ENCODE data around the gene KCNK10. TPM values are rescaled to one million over a fixed set of nuclear protein-coding genes. Genes with fewer than 3 reads are reported as not detected.

KCNK10 gene
- total and polyA plus RNA-seq, 10 donors, result 0.03 to 0.13 (median 0.08) TPM; not detected in 6

DNA sequence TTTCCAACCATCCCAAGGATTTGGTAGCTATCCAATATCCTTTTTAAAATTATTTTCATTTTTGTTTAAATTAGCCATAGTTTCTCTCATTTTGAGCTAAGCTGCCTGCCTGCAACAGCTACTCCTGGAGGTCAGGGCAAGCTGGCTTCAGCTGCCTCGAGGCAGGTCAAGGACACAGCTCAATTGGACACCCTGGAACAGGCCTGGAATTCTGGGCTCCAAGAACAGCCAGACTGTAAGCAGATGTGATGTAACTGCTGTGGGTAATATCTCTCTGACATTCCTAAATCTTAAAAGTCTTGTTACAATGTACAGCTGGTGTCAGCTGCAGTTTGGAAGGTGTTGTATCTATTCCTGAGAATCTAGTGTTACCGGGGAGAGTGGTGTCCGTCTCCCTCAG is 119.8 kb downstream of the KCNK10 start:
- no peak for TF ChIP-seq POLR2A (IDR thresholded peaks at IDR 0.05)
- TF ChIP-seq, protein P1, sequence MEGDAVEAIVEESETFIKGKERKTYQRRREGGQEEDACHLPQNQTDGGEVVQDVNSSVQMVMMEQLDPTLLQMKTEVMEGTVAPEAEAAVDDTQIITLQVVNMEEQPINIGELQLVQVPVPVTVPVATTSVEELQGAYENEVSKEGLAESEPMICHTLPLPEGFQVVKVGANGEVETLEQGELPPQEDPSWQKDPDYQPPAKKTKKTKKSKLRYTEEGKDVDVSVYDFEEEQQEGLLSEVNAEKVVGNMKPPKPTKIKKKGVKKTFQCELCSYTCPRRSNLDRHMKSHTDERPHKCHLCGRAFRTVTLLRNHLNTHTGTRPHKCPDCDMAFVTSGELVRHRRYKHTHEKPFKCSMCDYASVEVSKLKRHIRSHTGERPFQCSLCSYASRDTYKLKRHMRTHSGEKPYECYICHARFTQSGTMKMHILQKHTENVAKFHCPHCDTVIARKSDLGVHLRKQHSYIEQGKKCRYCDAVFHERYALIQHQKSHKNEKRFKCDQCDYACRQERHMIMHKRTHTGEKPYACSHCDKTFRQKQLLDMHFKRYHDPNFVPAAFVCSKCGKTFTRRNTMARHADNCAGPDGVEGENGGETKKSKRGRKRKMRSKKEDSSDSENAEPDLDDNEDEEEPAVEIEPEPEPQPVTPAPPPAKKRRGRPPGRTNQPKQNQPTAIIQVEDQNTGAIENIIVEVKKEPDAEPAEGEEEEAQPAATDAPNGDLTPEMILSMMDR (IDR thresholded peaks at IDR 0.05 in 8 of 11, conservative IDR thresholded peaks at IDR 0.05 in 3 of 11), result no peak
- no peak for TF ChIP-seq POLR2AphosphoS5 (IDR thresholded peaks at IDR 0.05)

DNA sequence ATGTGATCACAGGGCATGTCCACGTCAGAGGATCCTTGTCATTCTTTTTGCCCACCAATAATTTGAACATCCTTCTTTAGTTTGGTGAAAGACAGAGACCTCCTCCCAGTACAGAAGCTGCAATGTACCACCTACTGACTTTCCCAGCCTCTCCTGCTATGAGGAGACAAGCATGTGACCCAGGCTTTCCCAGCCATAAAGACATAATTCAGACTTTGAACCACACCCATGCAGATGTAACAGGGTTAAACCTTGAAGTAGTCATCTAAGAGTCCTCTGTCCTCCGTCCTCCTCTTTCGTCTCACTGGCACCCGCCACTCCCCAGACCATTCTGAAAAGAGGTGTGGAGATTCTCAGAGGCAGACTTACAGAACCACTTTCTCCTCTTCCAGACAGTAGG is 120.8 kb downstream of the KCNK10 start:
- intact Hi-C loops (cut with DNase I; ENCODE audit: low total_unique reads), result no loop called here
- no peak overlapping the region for H3K27ac ChIP-seq
- peaks cover 0 to 5% (median 0%) of the 10 kb centered on the region in 7 donors for H3K27me3 ChIP-seq (replicated peaks in 1 of 7)
- no peaks in the 10 kb centered on the region for H3K4me1 ChIP-seq
- no peaks in the 10 kb centered on the region for H3K9me3 ChIP-seq
- 80 to 96% (median 89%) methylated on average over 4 of the region's 4 CpGs for WGBS, 5 donors
- H3K36me3 ChIP-seq, result no peaks in the 10 kb centered on the region
- no peak overlapping the region for H3K4me3 ChIP-seq
- no peak for DNase-seq
- TF ChIP-seq, protein P1 (IDR thresholded peaks at IDR 0.05 in 8 of 11, conservative IDR thresholded peaks at IDR 0.05 in 3 of 11), result no peak
- no peak for TF ChIP-seq POLR2A (IDR thresholded peaks at IDR 0.05)

More for the DNA sequence above, 119.8 kb downstream of the KCNK10 start:
- Histone ChIP-seq H3K9me3 (no peaks in the 10 kb centered on the region), H3K27ac (no peak overlapping the region), H3K4me3 (no peak overlapping the region), H3K4me1 (no peaks in the 10 kb centered on the region), H3K36me3 (no peaks in the 10 kb centered on the region), H3K27me3 (replicated peaks in 1 of 7) (peaks cover 0 to 6% (median 0%) of the 10 kb centered on the region in 7 donors)
- WGBS, 5 donors, result 60 to 76% (median 66%) methylated on average over 3 of the region's 3 CpGs
- DNase-seq, result no peak
- intact Hi-C loops (cut with DNase I; ENCODE audit: low total_unique reads), result no loop called here

DNA sequence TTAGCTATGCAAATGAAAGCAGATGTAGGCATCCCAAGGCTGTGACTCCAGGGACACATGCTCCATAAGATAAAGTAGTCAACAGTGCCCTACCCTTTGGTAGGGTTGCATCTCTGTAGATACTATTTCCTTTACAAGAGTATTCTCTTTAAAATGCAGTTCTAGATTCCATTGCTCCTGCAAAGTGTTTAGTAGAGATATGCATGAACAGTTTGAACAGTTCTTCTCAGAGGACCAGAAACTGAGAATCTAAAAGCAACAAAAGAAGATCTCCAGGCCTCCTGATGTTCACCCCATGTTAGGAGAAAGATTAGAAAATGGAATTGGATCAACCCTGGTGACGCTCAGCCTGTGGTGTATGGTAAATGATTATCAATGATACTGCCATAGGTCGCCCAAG is 121.2 kb downstream of the KCNK10 start:
- DNase-seq, result no peak
- Histone ChIP-seq H3K27ac (no peak overlapping the region), H3K27me3 (replicated peaks in 1 of 7) (peaks cover 0 to 10% (median 0%) of the 10 kb centered on the region in 7 donors), H3K4me3 (no peak overlapping the region), H3K36me3 (no peaks in the 10 kb centered on the region), H3K4me1 (no peaks in the 10 kb centered on the region), H3K9me3 (no peaks in the 10 kb centered on the region)
- intact Hi-C loops (cut with DNase I; ENCODE audit: low total_unique reads), result no loop called here
- TF ChIP-seq POLR2AphosphoS5 (IDR thresholded peaks at IDR 0.05) (no peak), POLR2A (IDR thresholded peaks at IDR 0.05) (no peak)
- TF ChIP-seq, protein P1 (IDR thresholded peaks at IDR 0.05 in 8 of 11, conservative IDR thresholded peaks at IDR 0.05 in 3 of 11), result no peak
- 84 to 94% (median 90%) methylated on average over 2 of the region's 2 CpGs for WGBS, 5 donors

DNA sequence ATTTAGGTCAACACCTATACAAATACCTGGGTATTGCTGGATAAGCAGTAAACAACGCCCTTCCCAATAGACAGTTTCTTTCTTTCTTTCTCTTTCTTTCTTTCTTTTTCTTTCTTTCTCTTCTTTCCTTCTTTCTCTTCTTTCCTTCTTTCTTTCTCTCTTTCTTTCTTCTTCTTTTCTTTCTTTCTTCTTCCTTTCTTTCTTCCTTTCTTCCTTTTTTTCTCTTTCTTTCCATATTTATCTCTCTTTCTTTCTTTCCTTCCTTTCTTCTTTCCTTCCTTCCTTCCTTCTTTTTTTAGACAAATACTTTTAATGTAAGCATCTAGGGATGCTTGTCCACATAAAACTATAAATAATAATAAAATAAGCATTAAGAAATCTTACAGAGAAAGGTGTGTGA is 123.2 kb downstream of the KCNK10 start:
- no peak overlapping the region for H3K27ac ChIP-seq
- H3K9me3 ChIP-seq, result no peaks in the 10 kb centered on the region
- no peaks in the 10 kb centered on the region for H3K4me1 ChIP-seq
- H3K36me3 ChIP-seq, result no peaks in the 10 kb centered on the region
- TF ChIP-seq POLR2A (IDR thresholded peaks at IDR 0.05) (no peak), POLR2AphosphoS5 (IDR thresholded peaks at IDR 0.05) (no peak)
- TF ChIP-seq, protein P1 (IDR thresholded peaks at IDR 0.05 in 8 of 11, conservative IDR thresholded peaks at IDR 0.05 in 3 of 11), result no peak
- H3K27me3 ChIP-seq (replicated peaks in 1 of 7), result peaks cover 0 to 25% (median 0%) of the 10 kb centered on the region in 7 donors
- intact Hi-C loops (cut with DNase I; ENCODE audit: low total_unique reads), result no loop called here
- H3K4me3 ChIP-seq, result no peak overlapping the region
- DNase-seq, result no peak
- WGBS, 5 donors, result 83 to 100% (median 91%) methylated on average over 1 of the region's 1 CpG
